HG02870 (cell line): ENCODE results near the gene SLCO2A1.

Experiments
- ATAC-seq: cut with Tn5 transposase; IDR thresholded peaks from one replicate; pipeline ENCODE4 v1.9.1; 2021; ENCODE audit warnings: mild to moderate bottlenecking, moderate library complexity; ENCODE audit not compliant: unreplicated experiment

SLCO2A1 gene

DNA sequence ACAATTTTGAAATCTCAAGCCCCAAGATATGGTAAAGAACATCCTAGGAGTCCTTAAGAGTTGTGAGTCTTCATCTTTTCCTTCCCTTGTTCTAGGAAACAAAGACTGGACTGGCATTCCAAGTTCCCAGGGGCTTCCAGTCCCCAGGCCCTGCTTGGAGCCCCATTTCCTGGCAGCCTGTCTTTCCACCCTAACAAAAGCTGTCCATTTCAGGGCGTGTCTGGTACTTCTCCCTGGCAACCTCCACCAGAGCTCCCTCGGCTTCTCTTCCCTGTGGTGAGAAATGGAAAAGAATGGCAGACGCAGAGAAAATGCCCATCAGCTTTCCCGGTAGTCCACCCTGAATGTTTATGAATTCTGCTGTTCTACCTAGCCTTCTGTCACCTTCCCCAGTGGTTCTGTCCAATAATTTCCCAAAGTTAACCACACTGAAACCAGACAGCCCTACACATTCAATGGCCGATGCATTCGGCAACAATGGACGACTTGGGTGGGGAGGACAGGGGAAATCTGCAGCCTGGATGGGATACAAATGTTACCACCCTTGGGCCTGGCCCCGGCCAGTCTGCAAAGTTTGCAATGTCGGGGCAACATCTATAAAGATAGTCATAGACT, 140.9 kb downstream of the SLCO2A1 start:
- no peak for ATAC-seq

DNA sequence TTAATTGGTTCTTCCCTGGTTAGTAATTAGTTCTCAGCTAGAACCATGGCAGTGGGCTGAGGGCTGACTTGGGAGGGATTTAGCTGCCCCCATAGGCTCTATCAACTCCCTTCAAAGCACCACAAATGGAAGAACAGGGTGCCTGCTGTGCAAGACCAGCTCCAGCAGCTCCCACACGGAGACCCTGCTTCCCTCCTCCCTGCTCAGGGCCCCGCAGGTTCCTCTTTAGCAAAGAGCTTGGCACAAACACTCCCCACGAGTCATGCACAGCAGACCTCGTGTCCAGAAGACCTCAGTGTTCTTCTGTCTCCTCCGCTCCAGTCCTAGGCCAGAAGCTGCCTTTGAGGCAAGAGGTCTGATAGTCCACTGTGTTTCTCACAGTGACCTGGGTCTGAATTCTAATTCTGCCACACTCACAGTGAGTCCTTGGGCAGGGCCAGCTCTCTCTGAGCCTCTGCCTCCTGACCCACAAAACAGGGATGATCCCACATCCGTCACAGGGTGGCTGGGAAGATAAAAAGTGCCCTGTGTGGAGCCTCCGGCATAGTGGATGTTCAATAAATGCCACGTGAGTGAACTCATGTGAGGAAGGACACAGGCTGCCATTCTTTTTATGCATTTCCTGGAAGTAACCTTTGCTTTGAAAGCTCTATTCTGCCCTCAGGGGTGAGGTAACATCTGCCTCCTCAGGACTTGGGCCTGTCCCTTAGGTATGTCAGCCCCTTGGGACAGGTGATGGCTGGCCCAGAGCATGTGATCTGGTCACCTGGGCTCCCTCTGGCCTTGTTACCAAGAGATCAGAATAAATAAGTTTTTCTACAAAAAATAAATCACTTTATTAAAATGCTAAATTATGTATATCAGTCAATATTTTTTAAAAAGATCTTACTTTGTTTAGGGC, 141.7 kb downstream of the SLCO2A1 start:
- ATAC-seq: no peak

DNA sequence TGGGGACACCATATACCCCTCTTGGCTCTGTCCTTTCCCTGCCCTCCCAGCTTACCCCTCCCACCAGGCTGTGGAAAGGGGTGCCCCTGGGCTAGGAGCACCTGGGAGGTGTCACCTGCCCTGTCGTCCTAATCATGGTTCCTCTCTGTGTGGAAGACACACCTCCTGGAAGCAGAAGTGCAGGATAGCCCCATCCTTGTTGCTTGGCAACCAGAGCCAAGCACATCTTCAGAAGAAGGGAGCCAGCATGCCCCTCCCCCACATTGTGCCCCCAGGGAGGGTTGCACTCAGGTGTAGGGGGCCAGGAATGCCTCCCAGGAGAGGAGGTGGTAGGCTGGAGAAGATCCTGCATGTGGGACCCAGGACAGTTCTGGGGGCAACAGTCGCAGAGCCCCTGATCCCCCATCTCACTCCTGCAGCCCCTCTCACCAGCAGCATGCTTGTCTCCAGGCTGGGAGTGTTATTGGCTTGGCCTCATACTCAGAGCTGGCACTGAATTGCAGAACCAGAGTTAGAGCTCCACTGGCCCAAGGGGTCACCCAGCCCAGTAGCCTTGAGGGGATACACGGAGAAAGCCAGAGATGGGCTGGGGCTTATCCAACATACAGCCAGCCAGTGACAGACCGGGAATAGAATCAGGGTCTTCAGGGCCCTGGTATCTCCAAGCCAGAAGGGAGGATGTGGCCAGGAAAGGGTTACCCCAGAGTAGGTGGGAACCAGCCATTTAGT, 142.5 kb downstream of the SLCO2A1 start:
- ATAC-seq: no peak

DNA sequence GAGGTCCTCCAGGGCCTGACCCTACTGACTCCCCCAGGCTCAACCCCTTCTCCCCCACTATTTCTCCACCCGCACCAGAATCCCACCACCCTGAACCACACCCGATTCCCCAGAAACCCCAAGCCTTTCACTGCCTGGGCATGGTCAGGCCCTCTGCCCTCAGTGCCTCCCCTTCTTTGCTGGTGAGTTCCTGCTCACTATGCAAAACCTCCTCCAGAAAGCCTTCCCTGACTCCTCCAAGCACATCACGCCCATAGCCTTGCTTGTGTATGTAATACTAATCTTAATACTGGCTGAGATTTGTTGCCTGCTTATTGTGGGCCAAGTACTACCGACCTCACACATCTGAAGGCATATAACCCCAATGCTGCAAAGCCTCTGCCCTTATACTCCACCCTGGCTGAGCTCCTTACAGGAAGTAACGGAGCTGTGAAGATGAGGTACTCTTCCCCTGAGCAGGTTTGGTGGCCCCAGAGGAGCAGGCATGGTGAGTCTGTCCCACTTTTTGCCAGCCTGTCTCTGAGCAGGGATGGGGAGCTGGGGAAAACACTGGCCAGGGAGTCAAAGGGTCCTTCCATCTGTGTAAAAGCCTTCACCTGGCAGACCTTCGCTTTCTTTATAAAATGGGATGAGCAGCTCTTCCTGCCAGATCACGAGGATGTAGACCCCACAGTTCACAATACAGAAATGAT, 143.5 kb downstream of the SLCO2A1 start:
- no peak for ATAC-seq

DNA sequence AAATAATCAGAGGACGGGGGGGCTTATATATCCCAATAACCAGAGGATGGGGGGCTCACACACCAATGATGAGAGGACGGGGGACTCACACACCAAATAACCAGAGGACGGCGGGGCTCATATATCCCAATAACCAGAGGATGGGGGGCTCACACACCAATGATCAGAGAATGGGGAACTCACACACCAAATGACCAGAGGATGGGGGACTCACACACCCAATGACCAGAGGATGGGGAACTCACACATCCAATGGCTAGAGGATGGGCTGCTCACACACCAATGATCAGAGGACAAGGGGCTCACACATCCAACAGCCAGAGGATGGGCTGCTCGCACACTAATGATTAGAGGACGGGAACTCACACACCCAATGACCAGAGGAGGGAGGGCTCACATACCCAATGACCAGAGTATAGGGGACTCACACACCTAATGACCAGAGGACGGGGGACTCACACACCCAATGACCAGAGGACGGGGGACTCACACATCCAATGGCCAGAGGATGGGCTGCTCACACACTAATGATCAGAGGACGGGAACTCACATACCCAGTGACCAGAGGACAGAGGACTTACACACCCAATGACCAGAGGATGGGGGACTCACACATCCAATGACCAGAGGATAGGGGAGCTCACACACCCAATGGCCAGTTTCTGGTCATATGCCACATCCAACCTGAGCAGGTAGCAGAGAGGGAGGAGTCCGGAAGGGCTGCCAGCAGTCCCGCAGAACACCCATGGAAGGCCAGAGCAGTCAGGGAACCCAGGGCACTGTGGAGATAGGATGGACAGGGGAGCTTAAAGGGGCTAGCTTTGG, 144.6 kb downstream of the SLCO2A1 start:
- ATAC-seq: no peak

DNA sequence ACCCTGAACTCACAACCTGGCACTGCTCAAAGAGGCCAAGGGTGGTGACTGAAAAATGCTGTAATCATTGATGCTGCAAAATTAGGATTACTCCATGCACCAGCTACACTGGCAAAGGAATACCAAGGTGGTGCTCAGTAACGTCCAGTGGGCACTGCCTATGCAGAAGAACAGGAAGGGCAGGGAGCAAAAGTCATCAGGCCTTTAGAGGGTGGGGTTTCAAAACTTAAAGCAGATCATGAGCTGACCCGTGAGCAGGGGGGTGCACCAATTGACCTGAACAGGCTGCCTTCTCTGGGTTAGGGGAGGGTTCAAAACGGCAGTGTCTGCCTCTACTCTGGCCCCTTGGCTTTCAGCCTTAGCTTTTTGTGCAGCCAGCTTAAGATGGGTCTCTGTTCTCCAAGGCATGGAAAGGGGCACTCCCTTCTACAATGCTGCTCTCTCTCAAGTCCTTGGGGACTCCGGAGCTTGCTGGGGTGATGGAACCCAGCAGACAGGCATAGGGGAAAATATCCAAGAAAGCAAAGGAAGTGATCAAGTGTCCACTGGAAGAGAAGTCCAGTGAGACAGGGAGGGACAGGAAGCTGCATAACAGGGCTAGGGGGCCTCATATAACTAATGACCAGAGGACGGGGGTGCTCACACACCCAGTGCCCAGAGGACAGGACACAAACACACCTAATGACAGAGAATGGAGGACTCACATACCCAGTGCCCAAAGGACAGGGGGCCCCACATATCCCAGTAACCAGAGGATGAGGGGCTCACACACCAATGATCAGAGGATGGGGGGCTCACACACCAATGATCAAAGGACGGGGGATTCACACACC, 145.5 kb downstream of the SLCO2A1 start:
- no peak for ATAC-seq

DNA sequence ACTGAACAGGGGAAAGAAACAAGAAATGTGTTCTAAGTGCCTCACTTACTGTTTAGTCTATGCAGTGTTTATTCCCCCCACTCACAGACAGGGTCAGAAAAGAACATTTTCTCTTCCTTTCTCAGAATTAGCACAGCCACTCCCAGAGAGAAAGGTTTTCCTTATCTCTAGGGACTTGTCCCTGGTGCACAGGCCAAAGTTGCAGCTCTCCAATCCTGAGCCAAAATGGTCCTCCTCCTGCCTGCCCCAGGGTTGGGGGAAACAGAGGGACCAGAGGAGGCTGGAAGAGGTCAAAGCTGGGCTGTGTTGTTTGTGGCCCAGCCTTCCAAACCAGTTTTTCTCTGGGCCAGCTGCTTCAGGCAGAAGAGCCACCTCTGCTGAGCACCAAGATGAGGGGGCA, 146.1 kb downstream of the SLCO2A1 start:
- no peak for ATAC-seq

DNA sequence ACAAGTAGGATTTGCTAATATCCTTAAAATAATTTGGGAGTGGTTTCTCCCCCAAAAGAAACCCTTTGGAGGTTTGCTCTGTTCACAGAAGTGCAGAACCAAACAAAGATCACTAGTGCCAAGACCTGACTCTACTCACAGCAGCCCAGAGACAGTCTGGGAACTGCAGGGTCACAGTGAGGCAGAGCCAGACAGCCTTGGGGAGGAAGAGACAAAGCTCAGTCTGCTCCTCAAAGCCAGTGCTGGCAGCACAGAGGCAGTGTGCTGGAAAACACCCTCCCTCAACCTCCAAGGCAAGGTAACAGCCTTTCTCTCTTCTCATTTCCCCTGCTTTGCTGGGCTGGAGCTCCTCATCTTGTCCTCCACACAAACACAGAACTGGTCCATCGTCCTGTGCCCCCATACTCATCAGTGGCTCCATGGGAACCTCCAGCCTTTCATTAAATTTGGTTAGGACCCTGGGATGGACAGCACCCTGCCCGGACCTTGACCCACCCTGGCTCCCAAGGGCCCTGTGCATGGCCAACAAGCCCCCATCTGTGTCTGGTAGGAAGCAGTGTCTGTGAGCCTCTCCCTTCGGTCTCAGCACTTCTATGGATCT, 146.6 kb downstream of the SLCO2A1 start:
- ATAC-seq: no peak

DNA sequence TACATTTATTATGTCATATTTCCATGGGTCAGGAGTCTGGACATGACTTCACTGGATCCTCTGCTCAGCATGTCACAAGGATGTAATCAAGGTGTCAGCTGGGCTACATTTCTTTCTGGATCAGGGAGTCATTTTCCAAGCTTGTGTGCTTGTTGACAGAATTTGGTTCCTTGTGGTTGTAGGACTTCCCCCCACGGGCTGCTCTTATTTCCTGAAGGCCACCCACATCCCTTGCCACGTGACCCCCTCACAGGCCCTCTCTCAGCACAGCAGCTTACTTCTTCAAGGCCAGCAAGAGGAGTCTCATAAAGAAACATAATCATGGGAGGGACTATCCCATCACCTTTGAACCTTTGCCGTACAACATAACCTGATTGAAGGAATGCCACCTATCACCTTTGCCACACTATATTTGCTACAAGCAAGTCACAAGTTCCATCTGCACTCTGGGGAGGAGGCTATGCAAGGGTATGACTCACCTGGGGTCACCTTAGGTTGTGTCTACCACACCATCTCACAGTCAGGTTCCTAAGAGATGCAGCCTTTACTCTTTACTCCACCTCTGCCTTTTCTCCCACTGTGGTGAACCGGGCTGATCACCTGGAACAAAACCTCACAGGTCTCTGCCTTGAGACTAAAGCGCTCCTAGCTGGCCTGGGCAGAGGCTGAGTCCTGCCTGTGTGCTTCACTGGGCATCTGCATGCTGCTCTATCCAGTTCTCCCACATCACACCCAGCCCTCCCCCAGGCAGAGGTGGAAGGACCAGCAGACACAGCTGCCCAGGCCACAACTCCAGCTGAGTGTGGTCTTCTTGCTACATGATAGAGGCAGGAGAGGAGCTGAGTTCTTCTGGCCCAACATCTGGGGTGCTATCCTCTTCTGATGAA, 147.5 kb downstream of the SLCO2A1 start:
- ATAC-seq: no peak

DNA sequence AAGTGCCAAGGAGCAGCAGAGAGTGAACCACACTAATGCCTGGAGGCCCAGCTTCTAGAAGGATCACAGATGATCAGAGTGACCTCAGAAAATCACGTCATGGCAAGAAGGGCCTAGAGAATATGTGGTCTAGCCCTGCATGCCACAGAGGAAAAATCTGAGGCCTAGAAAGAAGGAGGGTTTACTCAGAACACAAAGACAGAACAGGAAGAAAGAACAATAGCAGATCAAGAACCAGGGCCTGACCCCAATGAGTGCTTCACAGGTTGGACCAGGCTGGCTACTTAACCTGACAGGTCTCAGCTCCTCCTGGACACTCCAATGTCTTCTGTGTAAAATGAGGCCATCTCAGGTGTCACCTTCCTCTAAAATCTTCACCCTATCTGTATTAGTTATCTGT, 148.2 kb downstream of the SLCO2A1 start:
- ATAC-seq: no peak

DNA sequence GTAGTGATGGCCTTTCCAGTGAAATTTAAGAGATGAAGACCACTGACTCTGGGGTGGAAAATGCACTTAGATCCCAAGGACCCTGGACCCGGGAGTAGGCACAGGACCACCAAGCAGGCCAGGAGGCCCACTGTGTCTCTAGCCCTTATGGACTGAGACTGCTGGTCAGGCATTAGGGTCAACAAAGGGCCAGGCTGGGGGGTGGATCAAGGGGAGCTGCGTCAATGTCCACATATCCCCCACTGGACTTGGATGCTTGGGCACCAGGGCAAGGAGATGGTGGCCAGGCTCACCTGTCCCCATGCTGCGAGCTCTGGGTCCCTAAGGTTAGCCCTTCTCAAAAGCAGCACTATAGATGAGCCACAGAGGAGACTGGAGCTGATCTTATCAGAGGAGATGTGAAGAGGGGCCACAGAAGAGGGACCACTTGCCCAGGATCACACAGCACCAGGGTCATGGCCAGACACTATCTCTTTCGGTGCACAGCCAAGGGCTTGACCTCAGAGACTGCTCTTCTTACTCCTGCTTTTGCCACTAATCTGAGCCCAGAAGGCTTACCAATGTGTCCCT, 148.8 kb downstream of the SLCO2A1 start:
- ATAC-seq: no peak

DNA sequence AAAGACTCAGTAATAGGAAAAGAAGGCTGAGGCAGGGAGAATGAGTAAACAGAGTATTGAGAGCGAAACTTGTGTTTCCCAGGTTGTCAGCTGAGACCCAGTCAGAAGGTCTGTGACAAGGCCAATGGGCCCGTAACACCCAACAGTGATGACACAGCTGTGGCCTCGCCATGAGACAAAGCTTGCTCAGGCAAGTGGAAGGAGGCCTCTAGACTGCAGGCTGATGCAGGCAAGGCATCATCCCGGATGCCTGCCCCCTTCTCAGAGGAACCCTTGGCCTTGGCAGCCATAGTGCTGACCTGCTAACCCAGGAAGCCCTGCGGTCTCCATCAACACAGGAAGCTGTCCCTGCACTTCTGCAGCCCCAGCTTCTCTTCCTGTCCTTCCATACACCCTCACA, 149.4 kb downstream of the SLCO2A1 start:
- ATAC-seq: peak; percentile 80

DNA sequence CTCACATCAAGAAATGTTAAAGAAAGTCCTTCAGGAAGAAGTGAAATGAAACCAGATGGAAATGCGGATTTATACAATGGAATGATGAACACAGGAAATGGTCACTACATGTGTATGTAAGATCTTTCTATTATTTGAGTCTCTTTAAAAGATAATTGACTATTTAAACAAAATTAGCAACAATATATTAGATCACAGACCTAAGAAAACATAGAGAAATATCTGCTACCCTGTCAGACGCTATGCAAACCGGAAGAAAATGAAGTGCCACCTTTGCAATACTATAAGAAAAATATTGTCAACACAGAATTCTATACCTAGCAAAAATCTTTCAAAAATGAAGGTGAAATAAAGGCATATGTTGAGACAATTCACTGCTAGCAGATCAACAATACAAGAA, 151.2 kb downstream of the SLCO2A1 start:
- ATAC-seq: no peak
